NCI-H1436 treated with DMSO at 0.1 percent for 48 hours (cell line): ENCODE data around the gene STK32B.
"Not testable (repeated sequence)": the region's sequence is repeated elsewhere in the genome, so short reads cannot be mapped to it uniquely, and the experiment has no call there.

ENCODE experiments used
- DNase-seq: peaks from one replicate; lab custom pipeline; 2025; lab: John Stamatoyannopoulos, UW

STK32B gene

DNA sequence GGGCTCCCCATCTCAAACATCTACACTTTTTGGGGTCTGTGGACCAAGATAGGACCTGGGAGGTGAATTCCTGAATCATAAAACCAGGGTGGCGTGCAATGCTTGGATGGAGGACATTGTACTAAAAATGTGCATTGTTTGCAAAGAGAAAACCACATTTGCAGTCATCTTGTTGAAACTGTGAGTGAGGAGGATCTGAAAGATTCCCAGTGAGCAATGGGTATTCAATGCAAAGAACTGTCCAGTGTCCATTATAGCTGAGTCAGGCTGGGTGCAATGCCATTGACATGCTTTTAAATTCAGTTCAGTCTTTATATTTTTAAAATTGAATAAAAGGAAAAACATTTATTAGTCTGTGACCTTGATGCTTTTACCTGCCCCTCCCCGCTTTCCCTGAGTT is 215.7 kb downstream of the STK32B start:
- DNase-seq: no peak

DNA sequence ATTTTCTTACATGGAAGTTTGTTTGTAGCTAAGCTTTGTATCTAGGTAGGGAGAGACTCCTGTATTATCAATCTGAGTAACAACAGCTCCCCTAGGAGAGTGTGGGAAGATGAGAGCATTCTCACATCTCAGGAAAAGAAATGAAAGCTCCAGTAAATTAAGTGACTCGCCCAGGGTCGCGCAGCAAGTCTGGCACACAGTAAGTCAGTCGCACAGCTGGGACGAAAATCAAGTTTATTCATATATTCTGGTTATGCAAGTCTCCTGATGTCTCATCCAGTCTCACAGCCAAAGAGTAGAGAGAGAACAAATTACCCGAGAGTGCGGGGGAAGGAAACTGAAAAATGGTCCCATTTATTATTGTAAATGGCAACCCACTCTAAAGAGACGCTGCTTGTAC is 216.1 kb downstream of the STK32B start:
- DNase-seq: no peak

DNA sequence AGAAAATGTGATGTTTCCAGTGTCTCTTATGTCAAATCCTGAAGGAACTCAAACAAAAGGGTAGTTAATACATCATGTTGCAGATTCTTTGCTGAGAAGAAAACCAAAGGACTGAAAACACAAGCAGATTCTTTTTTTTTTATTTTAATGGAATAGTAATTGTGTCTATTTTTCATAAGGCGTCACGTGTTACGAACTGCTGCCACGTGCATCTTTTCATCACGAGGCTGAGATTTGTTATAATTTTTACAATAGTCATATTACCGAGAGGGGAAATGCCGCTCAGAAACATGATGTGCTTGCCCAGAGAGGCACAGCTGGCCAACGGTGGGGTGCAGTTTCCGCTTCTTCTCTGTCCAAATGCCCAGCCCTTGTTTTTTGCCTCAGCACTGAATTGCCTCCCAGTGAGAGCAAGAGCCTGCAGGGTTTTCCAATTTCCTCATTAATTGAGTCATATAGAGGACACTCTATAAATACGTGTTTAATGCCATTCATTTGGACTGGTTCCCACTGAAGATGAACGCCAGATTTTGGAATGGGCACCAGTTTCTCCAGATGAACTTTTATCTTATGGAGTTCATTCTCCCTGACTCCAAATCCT is 225.3 kb downstream of the STK32B start:
- DNase-seq: no peak

DNA sequence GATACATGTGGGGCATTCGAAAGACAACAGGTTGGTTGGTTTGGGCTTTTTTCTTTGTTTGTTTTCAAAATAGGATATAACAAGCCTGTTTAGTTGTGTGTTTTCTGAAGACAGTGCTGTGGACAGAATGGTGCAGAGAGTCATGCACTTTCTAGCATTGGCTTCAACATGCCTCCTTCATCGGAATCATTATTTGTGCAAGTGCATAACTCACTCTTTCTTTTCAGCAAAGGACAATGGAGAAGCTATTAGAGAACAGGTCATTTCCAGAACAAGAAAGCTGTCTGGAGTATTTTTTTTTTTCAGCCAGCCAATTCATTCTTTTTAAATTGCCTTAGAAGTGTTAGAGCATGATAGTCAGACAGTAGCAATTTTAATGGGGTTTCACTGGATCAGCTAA is 225.8 kb downstream of the STK32B start:
- DNase-seq: no peak

DNA sequence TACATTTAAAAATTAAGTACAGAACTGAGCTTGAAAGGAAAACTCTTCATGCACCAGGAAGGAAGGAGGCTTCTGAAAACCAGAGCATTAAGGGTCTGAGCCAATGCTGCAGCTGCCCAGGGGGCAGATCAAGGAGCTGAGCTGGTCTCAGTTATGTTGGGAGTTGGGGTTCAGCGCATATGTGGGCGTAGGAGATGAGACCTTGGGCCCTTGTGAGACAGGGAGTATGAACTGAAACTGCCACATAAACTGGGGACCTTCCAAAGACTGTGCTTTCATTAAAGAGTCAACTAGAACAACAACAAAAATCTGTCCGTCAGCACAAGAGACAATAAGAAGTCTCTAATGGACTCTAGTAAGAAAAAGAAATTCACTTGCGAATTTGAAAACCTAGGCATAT is 226.9 kb downstream of the STK32B start:
- no peak for DNase-seq

DNA sequence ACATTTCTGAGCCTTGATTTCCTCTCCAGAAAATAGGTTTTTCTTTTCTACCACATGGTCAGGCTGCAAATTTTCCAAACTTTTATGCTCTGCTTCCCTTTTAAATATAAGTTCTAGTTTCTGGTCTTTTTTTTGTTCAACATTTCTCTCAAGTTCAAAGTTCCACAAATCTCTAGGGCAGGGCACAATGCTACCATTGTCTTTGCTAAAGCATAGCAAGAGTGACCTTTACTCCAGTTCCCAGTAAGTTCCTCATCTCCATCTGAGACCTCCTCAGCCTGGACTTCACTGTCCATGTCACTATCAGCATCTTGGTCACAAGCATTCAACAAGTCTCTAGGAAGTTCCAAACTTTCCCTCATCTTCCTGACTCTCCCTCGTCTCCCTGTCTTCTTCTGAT is 228.8 kb downstream of the STK32B start:
- DNase-seq: not testable (repeated sequence)

DNA sequence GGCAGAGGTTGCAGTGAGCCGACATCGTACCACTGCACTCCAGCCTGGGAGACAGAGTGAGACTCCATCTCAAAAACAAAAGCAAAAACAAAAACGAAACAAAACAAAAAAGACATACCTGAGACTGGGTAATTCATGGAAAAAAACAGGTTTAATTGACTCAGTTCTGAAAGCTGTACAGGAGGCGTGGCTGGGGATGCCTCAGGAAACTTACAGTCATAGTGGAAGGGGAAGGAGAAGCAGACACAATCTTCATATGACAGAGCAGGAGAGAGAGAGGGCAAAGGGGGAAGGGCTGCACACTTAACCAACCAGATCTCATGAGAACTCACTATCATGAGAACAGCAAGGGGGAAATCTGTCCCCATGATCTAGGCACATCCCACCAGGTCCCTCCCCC is 229.5 kb downstream of the STK32B start:
- no peak for DNase-seq

DNA sequence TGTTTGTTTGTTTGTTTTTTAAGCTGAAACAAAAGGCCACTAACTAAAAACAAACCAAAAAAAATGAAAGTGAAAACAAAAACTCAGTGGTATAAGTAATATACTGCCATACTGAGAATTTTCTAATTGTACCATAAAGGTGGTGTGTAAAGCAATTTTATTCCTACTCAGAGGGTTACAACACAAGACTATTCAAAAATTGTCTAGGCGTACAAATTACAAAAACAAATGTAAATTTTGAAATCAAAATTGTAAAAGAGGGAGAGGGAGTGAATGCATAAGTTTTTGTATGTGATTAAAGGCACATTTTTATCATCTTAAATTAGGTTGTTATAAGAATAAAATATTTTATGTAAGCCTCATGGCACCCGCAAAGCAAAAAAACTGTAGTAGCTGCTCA is 232.6 kb downstream of the STK32B start:
- DNase-seq: no peak

DNA sequence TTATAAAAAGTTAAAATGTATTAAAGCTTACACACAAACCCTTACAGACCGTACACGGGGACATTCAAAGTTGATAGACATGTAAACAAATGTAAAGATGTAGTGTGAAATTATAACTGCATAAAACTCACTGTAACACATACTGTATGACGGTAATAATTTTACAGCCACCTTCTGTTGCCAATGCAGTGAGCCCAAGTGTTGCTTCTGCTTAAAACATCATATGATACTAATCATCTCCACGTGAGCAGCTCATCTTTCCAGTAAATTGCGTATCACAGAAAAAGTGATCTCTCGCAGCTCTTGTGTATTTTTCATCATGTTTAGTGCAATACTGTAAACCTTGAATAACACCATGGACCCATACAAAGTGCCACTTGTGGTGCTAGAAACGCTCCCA is 233.2 kb downstream of the STK32B start:
- DNase-seq: no peak

DNA sequence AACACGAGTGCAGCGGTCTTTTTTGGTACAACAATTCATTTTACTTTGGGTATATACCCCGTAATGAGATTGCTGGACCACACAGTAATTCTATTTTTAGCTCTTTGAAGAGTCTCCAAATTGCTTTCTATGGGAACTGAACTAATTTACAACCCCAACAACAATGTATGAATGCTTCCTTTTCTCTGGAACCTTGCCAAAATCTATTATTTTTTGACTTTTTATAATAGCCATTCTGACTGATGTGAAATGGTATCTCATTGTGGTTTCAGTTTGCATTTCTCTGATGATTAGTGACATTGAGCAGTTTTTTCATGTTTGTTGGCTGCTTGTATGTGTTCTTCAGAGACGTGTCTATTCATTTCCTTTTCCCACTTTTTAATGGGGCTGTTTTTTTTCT is 240.8 kb downstream of the STK32B start:
- DNase-seq: no peak

DNA sequence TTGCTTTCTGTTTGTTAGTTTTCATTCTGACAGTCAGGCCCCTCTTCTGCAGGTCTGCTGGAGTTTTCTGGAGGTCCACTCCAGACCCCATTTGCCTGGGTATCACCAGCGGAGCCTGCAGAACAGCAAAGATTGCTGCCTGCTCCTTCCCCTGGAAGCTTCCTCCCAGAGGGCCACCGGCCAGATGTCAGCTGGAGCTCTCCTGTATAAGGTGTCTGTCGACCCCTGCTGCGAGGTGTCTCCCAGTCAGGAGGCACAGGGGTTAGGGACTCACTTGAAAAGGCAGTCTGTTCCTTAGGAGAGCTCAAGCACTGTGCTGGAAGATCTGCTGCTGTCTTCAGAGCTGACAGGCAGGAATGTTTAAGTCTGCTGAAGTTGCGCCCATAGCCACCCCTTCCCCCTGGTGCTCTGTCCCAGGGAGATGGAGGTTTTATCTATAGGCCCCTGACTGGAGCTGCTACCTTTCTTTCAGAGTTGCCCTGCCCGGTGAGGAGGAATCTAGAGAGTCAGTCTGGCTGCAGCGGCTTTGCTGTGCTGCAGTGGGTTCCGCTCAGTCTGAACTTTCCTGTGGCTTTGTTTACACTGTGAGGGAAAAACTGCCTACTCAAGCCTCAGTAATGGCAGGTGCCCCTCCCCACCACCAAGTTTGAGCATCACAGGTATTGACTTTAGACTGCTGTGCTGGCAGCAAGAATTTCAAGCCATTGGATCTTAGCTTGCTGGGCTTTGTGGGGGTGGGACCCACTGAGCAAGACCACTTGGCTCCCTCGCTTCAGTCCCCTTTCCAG is 246.9 kb downstream of the STK32B start:
- DNase-seq: not testable (repeated sequence)

DNA sequence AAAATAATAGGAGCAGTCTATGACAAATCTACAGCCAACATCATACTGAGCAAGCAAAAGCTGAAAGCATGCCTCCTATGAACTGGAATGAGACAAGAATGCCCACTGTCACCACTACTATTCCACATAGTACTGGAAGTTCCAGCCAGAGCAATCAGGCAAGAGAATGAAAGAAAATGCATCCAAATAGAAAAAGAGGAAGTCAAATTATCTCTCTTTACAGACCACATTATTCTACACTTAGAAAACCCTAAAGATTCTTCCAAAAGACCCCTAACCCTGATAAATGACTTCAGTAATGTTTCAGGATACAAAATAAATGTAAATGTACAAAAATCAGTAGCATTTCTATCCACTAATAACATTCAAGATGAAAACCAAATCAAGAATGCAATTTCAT is 249.0 kb downstream of the STK32B start:
- no peak for DNase-seq

DNA sequence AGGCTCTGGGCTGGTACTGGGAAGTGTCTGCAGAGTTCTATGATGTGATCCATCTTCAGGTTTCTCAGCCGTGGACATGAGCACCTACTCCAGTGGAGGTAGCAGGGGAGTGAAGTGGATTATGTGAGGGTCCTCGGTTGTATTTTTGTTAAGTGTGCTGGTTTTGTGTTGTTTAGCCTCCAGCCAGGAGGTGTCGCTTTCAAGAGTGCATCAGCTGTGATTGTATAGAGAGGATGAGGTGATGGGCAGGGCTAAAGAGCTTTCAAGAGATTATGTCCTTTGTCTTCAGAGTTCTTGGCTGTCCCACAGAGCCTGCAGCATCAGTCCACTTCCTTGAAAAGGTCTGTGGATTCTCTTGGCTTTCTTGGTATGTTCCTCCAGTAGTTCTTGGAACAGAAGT is 256.6 kb downstream of the STK32B start:
- no peak for DNase-seq

DNA sequence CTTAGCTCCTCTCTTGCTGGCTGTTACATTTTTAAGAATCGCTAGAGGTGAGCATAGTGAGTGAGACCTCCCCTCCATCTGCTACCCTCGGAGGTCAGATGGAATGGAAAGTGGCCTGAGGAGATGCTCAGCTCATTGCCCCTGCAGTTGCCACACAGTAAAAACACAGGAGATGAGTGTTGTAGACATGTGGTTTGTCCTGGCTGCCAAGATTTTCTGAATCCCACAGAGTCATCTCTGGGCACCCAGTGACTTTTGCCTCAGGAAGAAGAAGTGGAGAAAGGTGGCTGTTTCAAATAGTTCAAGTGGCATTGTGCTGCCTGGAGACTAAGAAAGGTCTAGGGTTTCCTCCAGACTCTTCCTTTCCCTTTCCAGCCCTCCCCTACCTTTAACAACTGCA is 271.0 kb downstream of the STK32B start:
- no peak for DNase-seq

DNA sequence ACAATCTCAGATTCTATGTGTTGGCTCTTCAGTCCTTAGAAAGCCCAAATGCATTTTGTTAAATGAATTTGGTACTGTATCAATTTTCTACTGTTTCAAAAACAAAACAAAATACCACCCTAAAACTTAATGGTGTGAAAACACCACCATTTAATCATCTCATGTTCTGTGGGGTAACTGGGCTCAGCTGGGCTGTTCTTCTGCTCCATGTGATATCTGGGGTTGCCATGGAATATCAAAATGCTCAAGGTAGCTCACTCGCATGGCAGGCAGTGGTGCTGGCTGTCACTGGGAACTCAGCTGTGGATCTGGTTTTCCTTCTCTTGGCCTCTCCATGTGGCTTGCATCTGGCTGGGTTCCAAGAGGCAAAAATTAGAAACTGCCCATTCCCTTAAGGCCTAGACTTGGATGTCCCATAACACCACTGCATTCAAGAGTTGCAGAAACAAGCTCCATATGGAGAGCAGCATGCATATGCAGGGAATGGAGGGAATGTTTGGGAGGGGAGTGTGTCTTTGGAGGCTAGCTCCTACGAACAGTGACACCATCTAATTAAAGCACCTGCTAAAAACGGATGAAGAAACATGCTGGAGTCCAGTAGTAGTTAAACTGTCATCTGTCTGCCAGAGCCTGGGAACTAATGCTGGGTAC is 279.2 kb downstream of the STK32B start:
- DNase-seq: no peak

DNA sequence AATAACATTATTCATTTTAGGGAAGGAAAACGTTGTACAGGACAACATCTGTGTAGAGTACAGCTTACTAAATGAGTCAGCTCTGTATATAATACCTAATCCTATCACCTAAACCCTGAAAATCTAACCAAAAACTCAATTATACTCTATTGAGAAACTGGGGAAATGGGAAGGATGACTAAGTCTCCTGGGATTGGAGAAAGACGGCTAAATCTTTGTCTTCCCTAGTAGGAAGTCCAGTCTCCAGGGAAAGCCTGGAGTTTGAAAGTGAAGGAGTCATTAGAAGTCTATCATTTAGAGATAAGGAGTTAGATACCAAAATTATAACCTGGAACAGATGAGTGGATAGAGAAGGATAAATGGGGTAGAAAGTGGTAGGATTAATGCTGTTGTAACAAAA is 286.5 kb downstream of the STK32B start:
- DNase-seq: no peak

DNA sequence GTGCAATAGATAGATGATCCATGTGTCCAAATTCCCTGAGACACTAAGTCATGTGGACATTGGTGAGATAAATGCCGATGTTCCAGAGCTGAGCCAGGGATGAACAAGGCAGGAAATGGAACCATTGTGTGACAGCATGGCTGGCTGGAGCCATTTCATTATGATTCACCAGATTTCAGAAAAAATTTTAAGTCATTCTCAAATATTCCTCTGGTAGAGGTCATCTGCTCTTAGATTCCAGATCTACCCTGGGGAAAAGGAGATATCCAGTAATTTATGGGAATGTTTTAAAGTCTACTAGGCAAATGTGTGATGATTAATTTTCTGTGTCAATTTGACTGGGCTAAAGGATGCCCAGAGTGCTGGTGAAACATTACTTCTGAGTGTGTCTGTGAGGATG is 287.3 kb downstream of the STK32B start:
- DNase-seq: no peak

DNA sequence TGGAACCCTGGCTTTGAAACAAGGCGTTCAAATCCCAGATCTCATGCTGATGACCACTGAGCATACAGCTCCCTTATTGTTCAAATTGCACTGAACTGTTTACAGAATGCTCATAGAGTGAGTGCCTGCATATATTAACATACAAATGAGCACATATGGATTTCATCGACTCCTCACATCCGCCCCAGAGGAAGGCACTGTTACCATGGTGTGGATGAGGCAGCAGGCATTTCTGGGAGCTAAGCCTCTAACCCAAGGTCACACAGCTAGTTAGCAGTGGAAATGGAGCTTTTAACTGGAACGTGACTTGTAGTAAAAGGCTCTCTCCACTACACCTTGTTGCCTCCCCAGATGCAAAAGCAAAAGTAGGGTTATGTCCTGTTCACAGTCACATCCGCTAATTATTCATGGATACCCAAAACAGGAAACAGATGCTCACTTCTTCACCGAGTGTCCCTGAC is 289.7 kb downstream of the STK32B start:
- no peak for DNase-seq

DNA sequence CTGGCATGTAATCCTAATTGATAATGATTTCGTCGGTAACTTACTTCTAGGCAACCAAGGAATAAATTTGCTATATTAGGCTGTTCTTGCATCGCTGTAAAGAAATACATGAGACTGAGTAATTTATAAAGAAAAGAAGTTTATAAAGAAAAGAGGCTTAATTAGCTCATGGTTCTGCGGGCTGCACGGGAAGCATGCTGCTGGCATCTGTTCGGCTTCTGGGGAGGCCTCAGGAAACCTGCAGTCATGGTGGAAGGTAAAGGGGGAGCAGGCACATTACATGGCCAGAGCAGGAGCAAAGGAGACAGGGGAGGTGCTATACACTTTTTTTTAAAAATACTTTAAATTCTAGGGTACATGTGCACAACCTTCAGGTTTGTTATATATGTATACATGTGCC is 290.2 kb downstream of the STK32B start:
- DNase-seq: no peak

DNA sequence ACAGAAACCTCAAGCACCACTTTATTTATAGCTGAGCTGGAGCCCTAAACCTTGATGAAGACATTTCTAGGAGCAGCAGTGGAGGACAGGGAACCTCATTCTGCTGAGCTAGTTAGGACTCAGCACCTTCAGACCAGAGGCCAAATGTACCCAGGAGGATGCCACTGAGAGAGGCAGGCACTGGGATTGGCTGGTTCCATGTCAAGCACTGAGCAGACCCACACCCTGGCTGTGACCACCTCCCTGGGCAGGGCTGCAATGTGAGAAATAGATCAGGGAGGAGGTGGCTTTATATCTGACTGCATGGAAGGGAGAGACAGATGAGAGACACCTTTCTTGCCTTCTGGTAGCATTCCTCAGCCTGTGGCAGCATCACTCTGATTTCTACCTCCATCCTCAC is 304.6 kb downstream of the STK32B start:
- no peak for DNase-seq

DNA sequence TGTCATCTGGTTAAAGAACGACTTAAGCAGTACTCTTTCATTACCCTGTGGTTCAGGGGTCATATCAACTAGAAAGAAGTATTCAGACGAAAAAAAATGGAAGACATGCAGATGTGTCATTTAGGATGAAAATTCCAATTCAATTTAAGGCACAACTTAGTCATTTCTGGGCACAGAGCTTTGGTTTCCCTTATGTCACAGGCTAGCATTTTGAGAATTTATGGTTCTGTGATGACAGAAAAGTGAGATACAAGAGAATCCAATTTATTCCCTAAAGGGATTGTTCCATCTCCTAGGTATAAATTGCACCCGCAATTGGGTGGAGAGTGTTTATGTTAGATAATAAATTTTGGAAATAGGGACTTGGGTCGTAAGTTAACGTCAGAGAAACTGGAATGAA is 306.6 kb downstream of the STK32B start:
- DNase-seq: no peak

DNA sequence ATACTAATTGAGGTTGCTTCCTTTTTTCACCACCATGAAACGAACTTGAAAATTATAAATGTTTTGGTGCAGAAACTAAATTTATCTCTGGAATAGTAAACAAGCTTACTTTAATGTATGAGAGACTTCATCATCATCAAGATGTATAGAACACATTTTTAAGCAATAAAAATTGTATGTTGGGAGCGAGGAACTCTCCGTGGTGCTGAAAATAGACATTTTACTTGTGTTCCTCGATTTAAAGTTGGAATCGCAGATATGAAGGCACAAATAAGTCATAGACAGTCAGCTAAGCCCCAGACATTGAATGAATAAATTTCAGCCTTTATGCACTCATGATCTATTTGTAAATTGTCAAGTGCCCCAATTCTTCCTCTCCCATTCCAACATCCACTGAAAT is 310.7 kb downstream of the STK32B start:
- no peak for DNase-seq

DNA sequence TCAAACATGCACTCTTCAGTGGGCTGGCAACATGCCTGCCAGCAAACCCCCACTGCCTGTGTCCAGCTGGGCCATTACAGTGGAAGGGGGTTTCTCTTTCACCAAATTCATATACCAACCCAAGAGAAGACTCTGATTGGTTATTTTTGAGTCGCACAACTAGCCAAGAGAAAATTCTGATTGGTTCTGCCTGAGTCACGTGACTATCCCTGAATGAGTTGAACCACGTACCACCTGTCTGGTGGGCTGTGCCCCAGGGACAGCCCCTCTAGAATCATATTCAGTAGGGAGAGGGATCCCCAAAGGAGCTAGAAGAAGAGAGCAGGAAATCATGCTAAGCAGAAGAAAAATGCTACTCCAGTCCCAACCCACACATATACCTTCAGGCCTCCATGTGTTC is 313.1 kb downstream of the STK32B start:
- no peak for DNase-seq
